Endodermal cell (in vitro differentiated cells): ENCODE results near the gene IKZF2. TPM values are rescaled to one million over a fixed set of nuclear protein-coding genes. Genes with fewer than 3 reads are reported as not detected.

Source experiments
- DNase-seq: peaks from one replicate; pipeline ENCODE4 v3.0.0-alpha.2; 2017
- H3K27ac ChIP-seq: 2 replicates; pipeline ENCODE4 v1.5.1; 2013; ENCODE audit warnings: mild to moderate bottlenecking, low read depth, low read length, moderate library complexity
- H3K27me3 ChIP-seq: 2 replicates; pipeline ENCODE4 v1.6.1; 2013; ENCODE audit warnings: mild to moderate bottlenecking, low read length, moderate library complexity; ENCODE audit not compliant: insufficient read depth, control insufficient read depth, poor library complexity, severe bottlenecking
- H3K36me3 ChIP-seq: 2 replicates; pipeline ENCODE4 v1.7.0; 2013; ENCODE audit warnings: mild to moderate bottlenecking, low read length, moderate library complexity; ENCODE audit not compliant: control insufficient read depth, insufficient read depth
- H3K4me1 ChIP-seq: one replicate; pipeline ENCODE4 v1.7.0; 2013; ENCODE audit warnings: low read length; ENCODE audit not compliant: control insufficient read depth, insufficient read depth
- H3K4me3 ChIP-seq: 2 replicates; pipeline ENCODE4 v1.5.1; 2013; ENCODE audit warnings: mild to moderate bottlenecking, low read length, moderate library complexity
- H3K9ac ChIP-seq: 2 replicates; pipeline ENCODE4 v1.6.1; 2013; ENCODE audit warnings: mild to moderate bottlenecking, low read length, moderate library complexity; ENCODE audit not compliant: poor library complexity, severe bottlenecking; ENCODE audit errors: extremely low read depth
- H3K9me3 ChIP-seq: 2 replicates; pipeline ENCODE4 v1.6.1; 2013; ENCODE audit warnings: mild to moderate bottlenecking, low read length, moderate library complexity; ENCODE audit not compliant: control insufficient read depth
- H3K27ac Mint-ChIP-seq: 2 replicates; pipeline ENCODE4 v1.8.0; 2020; ENCODE audit warnings: mixed read lengths
- H3K27me3 Mint-ChIP-seq: 2 replicates; pipeline ENCODE4 v1.8.0; 2021; ENCODE audit warnings: mild to moderate bottlenecking, mixed read lengths; ENCODE audit not compliant: insufficient read depth
- H3K36me3 Mint-ChIP-seq: 2 replicates; pipeline ENCODE4 v1.8.0; 2020; ENCODE audit warnings: low read depth, mixed read lengths
- H3K4me1 Mint-ChIP-seq: 2 replicates; pipeline ENCODE4 v1.8.0; 2020; ENCODE audit warnings: mixed read lengths
- H3K4me3 Mint-ChIP-seq: 2 replicates; pipeline ENCODE4 v1.8.0; 2020; ENCODE audit warnings: mild to moderate bottlenecking, moderate library complexity, mixed read lengths
- H3K9me3 Mint-ChIP-seq: 2 replicates; pipeline ENCODE4 v1.8.0; 2020; ENCODE audit warnings: mild to moderate bottlenecking, mixed read lengths
- CTCF ChIP-seq: fragments of 200-600 bp; sonication (generic); conservative IDR thresholded peaks from 2 replicates; pipeline ENCODE4 v1.5.0; 2021; ENCODE audit warnings: antibody characterized with exemption, mild to moderate bottlenecking
- WGBS, 2 experiments: methylation state at CpG; one replicate each; pipeline versions ENCODE4 v1.1.5 to v1.1.7; 2013; ENCODE audit warnings: missing lambda C conversion rate in 2 of 2, mixed read lengths in 1 of 2; ENCODE audit not compliant: insufficient coverage in 1 of 2, insufficient read length in 1 of 2; 5-methylcytosine and 5-hydroxymethylcytosine counted together
- total RNA-seq, 2 donors: library from RNA; stranded (reverse); fragmentation: NEBNext Ultra II Directional in 1 of 2; extraction: Animal tissue kit (Norgen Biotek cat#: 25700) in 1 of 2; gene quantifications; 2 replicates in 1 of 2; 3 replicates in 1 of 2; pipeline ENCODE4 v1.2.1, GENCODE V29; 2021

The IKZF2 gene
- total RNA-seq, 2 donors from 2014 or later, result 3.9 to 8.7 TPM

GRCh38 chr2:212984129-212984528 is 167.3 kb downstream of the IKZF2 start:
- Mint-ChIP-seq H3K27ac (no peak overlapping the region), H3K4me1 (peaks cover 9% of the 10 kb centered on the region), H3K36me3 (no peaks in the 10 kb centered on the region), H3K4me3 (no peak overlapping the region), H3K27me3 (no peaks in the 10 kb centered on the region), H3K9me3 (no peaks in the 10 kb centered on the region)
- Histone ChIP-seq H3K27ac (no peak overlapping the region), H3K27me3 (no peaks in the 10 kb centered on the region), H3K9me3 (no peaks in the 10 kb centered on the region), H3K4me1 (peaks cover 2% of the 10 kb centered on the region), H3K9ac (no peak overlapping the region), H3K36me3 (no peaks in the 10 kb centered on the region), H3K4me3 (no peak overlapping the region)
- WGBS, 2 experiments, result 90 to 93% methylated on average over 6 of the region's 6 CpGs
- DNase-seq, result no peak
- TF ChIP-seq CTCF, result no peak

GRCh38 chr2:212979799-212980198 is 171.6 kb downstream of the IKZF2 start:
- Histone ChIP-seq H3K9ac (no peak overlapping the region), H3K36me3 (no peaks in the 10 kb centered on the region), H3K9me3 (no peaks in the 10 kb centered on the region), H3K4me1 (peaks cover 3% of the 10 kb centered on the region), H3K27me3 (no peaks in the 10 kb centered on the region), H3K27ac (no peak overlapping the region), H3K4me3 (no peak overlapping the region)
- H3K4me3 Mint-ChIP-seq, result no peak overlapping the region
- no peak for TF ChIP-seq CTCF
- no peaks in the 10 kb centered on the region for H3K36me3 Mint-ChIP-seq
- DNase-seq, result no peak
- 75 to 88% methylated on average over 1 of the region's 1 CpG for WGBS, 2 experiments
- H3K9me3 Mint-ChIP-seq, result no peaks in the 10 kb centered on the region
- H3K27me3 Mint-ChIP-seq, result no peaks in the 10 kb centered on the region
- H3K27ac Mint-ChIP-seq, result no peak overlapping the region
- peaks cover 12% of the 10 kb centered on the region for H3K4me1 Mint-ChIP-seq

GRCh38 chr2:212979046-212979612 is 172.3 kb downstream of the IKZF2 start:
- Mint-ChIP-seq H3K27me3 (no peaks in the 10 kb centered on the region), H3K4me1 (peaks cover 15% of the 10 kb centered on the region), H3K9me3 (no peaks in the 10 kb centered on the region), H3K27ac (no peak overlapping the region), H3K36me3 (no peaks in the 10 kb centered on the region), H3K4me3 (no peak overlapping the region)
- no peak for DNase-seq
- Histone ChIP-seq H3K27ac (no peak overlapping the region), H3K9me3 (no peaks in the 10 kb centered on the region), H3K4me3 (no peak overlapping the region), H3K36me3 (no peaks in the 10 kb centered on the region), H3K27me3 (no peaks in the 10 kb centered on the region), H3K9ac (no peak overlapping the region), H3K4me1 (peaks cover 3% of the 10 kb centered on the region)
- no peak for TF ChIP-seq CTCF
- WGBS, 2 experiments, result 59% methylated on average over 2 of the region's 2 CpGs; no CpG with 5 or more reads in 1 of the 2 experiments
